WTC11 (cell line): ENCODE data around the gene POLR2E.

Source experiments
- JUN ChIP-seq: sonication (generic); formaldehyde crosslinking; IDR thresholded peaks from 2 replicates; pipeline ENCODE4 v1.8.0; 2023; ENCODE audit warnings: mild to moderate bottlenecking, missing genetic modification reagents
- TP53 ChIP-seq: sonication (generic); formaldehyde crosslinking; IDR thresholded peaks from 2 replicates; pipeline ENCODE4 v1.8.1; 2023; ENCODE audit warnings: mild to moderate bottlenecking, missing genetic modification reagents
- ZNF416 ChIP-seq: fragments of 250-450 bp; sonication (Bioruptor Pico); IDR thresholded peaks from 2 replicates; pipeline ENCODE4 v1.9.0; 2021; ENCODE audit warnings: mild to moderate bottlenecking, inconsistent platforms
- TF ChIP-seq, protein P1 (sequence below): fragments of 250-450 bp; sonication (Bioruptor Pico); IDR thresholded peaks from 2 replicates; pipeline ENCODE4 v1.8.0; 2021; ENCODE audit warnings: mild to moderate bottlenecking
- TF ChIP-seq, protein P2 (sequence below): fragments of 200-600 bp; IDR thresholded peaks from 2 replicates; pipeline ENCODE4 v1.8.0; 2022; ENCODE audit warnings: antibody characterized with exemption
- TF ChIP-seq, protein P3 (sequence below): sonication (generic); formaldehyde crosslinking; IDR thresholded peaks from 2 replicates; pipeline ENCODE4 v1.8.0; 2022; ENCODE audit warnings: mild to moderate bottlenecking, missing genetic modification reagents

DNA sequence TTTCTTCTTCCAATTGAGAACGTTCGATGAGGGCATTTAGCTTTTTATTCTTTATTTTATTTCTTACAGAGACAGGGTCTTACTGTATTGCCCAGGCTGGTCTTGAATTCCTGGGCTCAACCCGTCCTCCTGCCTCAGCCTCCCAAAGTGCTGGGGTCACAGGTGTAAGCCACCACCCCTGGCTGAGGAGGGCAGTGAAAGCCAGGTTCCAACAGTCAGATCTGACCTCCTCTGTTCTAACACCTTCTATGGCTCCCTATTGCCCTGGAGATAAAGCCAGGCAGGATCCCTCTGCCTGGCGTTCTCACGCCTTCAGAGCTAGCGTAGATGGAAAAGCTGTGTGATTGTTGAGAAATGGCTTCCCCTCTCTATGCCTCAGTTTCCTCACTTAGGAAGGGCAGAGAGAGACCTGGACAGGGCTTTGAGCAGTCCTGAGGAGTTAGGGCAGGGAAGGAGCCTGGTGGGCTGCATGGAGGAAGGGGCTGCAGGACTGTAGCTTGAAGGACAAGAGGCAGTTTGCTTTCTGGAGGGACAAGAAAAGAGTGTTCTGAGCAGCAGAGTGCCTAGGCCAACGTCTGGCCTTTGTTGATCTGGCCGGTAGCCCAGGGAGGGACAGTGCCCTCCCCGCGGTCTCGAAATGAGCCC, 22.7 kb downstream of the POLR2E start:
- TF ChIP-seq, protein P1, sequence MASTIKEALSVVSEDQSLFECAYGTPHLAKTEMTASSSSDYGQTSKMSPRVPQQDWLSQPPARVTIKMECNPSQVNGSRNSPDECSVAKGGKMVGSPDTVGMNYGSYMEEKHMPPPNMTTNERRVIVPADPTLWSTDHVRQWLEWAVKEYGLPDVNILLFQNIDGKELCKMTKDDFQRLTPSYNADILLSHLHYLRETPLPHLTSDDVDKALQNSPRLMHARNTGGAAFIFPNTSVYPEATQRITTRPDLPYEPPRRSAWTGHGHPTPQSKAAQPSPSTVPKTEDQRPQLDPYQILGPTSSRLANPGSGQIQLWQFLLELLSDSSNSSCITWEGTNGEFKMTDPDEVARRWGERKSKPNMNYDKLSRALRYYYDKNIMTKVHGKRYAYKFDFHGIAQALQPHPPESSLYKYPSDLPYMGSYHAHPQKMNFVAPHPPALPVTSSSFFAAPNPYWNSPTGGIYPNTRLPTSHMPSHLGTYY (CRISPR knock-in tag), result no peak
- TF ChIP-seq, protein P2, sequence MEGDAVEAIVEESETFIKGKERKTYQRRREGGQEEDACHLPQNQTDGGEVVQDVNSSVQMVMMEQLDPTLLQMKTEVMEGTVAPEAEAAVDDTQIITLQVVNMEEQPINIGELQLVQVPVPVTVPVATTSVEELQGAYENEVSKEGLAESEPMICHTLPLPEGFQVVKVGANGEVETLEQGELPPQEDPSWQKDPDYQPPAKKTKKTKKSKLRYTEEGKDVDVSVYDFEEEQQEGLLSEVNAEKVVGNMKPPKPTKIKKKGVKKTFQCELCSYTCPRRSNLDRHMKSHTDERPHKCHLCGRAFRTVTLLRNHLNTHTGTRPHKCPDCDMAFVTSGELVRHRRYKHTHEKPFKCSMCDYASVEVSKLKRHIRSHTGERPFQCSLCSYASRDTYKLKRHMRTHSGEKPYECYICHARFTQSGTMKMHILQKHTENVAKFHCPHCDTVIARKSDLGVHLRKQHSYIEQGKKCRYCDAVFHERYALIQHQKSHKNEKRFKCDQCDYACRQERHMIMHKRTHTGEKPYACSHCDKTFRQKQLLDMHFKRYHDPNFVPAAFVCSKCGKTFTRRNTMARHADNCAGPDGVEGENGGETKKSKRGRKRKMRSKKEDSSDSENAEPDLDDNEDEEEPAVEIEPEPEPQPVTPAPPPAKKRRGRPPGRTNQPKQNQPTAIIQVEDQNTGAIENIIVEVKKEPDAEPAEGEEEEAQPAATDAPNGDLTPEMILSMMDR, result no peak
- TF ChIP-seq, protein P3, sequence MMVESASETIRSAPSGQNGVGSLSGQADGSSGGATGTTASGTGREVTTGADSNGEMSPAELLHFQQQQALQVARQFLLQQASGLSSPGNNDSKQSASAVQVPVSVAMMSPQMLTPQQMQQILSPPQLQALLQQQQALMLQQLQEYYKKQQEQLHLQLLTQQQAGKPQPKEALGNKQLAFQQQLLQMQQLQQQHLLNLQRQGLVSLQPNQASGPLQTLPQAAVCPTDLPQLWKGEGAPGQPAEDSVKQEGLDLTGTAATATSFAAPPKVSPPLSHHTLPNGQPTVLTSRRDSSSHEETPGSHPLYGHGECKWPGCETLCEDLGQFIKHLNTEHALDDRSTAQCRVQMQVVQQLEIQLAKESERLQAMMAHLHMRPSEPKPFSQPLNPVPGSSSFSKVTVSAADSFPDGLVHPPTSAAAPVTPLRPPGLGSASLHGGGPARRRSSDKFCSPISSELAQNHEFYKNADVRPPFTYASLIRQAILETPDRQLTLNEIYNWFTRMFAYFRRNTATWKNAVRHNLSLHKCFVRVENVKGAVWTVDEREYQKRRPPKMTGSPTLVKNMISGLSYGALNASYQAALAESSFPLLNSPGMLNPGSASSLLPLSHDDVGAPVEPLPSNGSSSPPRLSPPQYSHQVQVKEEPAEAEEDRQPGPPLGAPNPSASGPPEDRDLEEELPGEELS (CRISPR knock-in tag), result no peak
- TF ChIP-seq ZNF416 (no peak), TP53 (CRISPR knock-in tag) (no peak), JUN (CRISPR knock-in tag) (no peak)
